Omental fat pad (tissue), 4 donors: ENCODE measurements around the gene COL23A1. TPM values are rescaled to one million over a fixed set of nuclear protein-coding genes. Genes with fewer than 3 reads are reported as not detected.

Experiments used
- ATAC-seq: fragments of 150-250 bp; one replicate; pipeline ENCODE4 v1.9.1; 2016; ENCODE audit warnings: mild to moderate bottlenecking, moderate library complexity; ENCODE audit not compliant: low FRiP score
- DNase-seq: peaks from one replicate; pipeline ENCODE4 v3.0.0-alpha.2; 2019; ENCODE audit warnings: low spot score
- total RNA-seq, 4 donors: library from RNA; depleted of rRNA; stranded (reverse); fragments of >200 nt; gene quantifications; one replicate each; pipeline ENCODE4 v1.1.0, GENCODE V29; 2016
- TF ChIP-seq, protein P1 (sequence below), 3 donors: fragments of 450-650 bp; IDR thresholded peaks; one replicate each; pipeline ENCODE4 v1.5.1; 2016 to 2017; ENCODE audit warnings: antibody characterized with exemption in 3 of 3, mild to moderate bottlenecking in 3 of 3, moderate library complexity in 2 of 3

Gene COL23A1
- total RNA-seq, 4 donors from 2014 or later: 0.12 to 1.0 (median 0.49) TPM

DNA sequence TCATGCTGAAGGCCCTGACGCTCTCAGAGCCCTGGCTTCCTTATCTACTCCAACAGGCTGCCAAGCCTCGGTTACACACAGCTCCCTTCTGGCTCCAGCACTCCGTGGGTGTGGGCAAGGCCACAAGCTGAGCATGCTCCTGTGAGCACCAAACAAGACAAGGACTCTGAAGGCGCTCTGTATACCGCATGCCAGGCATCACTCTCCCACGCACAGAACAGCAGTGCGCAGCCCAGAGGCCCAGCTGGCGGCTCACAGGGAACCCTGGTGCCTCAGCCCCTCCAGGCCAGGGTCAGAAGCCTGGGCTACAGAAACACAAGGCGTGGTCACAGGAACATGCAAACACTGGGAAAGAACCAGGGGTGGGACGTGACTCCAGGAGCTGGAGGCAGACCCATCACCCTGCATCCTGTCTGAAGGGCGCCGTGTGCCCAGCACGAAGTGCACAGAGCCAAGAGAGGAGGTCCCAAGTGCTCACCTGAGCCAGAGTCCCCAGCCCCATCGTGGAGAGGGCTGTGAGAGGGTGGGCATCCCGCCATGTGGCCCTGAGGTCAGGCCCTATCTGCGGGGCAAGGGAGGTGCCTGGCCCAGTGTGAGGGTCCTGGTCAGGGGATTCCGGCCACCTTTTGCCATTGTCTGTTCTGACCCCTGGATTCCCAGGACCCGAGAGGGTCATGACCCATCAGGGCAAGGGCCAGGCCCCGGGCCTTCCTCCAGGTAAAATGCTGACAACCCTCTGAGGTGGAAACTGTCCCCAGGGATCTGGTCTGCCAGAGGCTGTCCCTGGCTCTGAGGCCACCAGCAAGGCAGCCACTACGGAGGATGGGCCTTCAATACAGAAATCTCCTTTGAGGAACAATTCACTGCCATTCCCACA, 54.7 kb downstream of the COL23A1 start:
- peak; percentile 38 for ATAC-seq
- TF ChIP-seq, protein P1, sequence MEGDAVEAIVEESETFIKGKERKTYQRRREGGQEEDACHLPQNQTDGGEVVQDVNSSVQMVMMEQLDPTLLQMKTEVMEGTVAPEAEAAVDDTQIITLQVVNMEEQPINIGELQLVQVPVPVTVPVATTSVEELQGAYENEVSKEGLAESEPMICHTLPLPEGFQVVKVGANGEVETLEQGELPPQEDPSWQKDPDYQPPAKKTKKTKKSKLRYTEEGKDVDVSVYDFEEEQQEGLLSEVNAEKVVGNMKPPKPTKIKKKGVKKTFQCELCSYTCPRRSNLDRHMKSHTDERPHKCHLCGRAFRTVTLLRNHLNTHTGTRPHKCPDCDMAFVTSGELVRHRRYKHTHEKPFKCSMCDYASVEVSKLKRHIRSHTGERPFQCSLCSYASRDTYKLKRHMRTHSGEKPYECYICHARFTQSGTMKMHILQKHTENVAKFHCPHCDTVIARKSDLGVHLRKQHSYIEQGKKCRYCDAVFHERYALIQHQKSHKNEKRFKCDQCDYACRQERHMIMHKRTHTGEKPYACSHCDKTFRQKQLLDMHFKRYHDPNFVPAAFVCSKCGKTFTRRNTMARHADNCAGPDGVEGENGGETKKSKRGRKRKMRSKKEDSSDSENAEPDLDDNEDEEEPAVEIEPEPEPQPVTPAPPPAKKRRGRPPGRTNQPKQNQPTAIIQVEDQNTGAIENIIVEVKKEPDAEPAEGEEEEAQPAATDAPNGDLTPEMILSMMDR (IDR thresholded peaks at IDR 0.05): no peak
- no peak for DNase-seq

DNA sequence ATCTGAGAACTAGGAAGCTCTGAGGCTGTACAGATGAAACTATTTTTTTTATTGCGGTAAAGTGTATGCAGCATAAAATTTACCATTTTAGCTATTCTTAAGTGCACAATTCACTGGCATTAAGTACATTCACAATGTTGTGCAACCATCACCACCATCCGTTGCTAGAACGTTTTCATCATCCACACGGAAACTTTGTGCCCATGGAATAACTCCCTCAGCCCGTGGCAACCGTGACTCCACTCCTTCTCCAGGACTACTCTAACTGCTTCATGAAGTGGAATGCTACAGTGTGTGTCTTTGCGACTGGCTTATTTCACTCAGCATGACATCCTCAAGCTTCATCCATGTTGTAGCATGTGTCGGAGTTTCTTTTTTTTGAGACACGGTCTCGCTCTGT, 57.1 kb downstream of the COL23A1 start:
- no peak for ATAC-seq
- no peak for DNase-seq
- TF ChIP-seq, protein P1 (IDR thresholded peaks at IDR 0.05): no peak

DNA sequence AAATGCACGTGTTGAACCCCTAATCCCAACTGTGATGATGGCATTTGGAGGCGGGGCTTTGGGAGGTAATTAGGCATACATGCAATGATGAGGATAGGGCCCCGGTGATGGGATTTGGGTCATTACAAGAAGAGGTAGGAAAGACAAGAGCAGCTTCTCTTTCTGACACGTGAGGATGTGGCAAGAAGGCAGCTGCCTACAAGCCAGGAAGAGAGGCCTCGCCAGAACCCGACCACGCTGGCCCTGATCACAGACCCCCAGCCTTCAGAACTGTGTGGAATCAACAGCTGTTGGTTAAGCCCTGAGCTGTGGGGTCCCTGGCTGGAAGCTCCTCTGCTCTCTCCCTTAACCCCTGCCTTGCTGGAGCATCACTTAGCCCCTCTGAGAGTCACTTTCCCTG, 57.5 kb downstream of the COL23A1 start:
- TF ChIP-seq, protein P1 (IDR thresholded peaks at IDR 0.05): no peak
- ATAC-seq (no peak), DNase-seq (no peak)

DNA sequence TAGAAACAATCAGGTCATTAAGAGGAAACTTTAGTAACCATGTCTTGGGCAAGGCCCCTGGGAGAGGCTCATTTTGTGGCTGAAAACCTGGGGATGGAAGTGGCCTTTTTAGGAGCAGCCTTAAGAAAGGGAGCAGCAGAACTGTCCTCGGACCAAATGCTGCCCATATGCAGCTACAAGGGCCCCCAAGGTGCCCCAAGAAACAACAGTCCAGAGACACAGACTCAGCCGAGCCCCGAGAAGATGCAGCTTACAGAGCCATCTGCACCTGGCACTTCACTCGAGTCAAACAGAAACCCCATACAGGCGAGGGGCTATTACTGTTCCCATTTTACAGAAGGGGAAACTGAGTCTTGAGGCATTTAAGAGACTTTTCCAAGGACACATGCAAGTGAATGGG, 58.0 kb downstream of the COL23A1 start:
- DNase-seq: no peak
- no peak for ATAC-seq
- TF ChIP-seq, protein P1 (IDR thresholded peaks at IDR 0.05): no peak

DNA sequence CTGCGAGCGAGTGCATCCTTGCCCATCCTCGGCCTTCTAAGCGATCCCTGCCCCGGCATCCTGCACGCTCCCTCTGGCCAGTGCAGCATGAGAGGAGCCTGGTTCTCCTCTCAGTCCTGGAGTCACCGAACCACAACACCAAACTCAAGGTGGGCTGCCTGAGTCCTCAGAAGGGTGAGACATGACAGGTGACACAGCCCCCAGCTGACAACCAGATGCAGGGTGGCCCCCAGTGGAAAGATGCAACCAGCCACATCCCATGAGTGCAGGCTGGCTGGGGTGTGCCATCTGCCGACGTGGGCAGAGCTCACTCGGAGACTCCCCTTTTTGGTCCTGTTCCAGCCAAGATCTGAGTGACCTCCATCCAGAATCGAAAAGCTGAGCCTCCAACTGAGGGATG, 58.4 kb downstream of the COL23A1 start:
- no peak for ATAC-seq
- DNase-seq: no peak

DNA sequence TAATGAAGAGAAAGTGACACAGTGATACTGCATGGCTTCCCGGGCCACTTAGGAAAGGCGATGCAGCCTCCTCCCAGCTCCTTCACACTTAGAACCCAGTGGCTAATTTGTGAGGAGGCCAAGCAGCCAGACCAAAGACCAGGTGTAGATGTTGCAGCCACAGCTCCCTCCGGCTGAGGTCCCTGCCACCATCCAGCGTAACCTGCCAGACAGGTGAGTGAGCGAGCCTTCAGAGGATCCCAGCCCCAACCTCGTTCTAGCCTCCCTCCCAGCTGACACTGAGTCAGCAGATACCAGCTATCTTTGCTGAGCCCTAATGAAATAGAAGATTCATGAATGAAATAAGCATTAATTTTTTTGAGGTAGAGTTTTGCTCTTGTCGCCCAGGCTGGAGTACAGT, 59.7 kb downstream of the COL23A1 start:
- TF ChIP-seq, protein P1 (IDR thresholded peaks at IDR 0.05): no peak
- ATAC-seq (no peak), DNase-seq (no peak)

More for the DNA sequence above, 58.4 kb downstream of the COL23A1 start:
- TF ChIP-seq, protein P1 (IDR thresholded peaks at IDR 0.05): no peak

DNA sequence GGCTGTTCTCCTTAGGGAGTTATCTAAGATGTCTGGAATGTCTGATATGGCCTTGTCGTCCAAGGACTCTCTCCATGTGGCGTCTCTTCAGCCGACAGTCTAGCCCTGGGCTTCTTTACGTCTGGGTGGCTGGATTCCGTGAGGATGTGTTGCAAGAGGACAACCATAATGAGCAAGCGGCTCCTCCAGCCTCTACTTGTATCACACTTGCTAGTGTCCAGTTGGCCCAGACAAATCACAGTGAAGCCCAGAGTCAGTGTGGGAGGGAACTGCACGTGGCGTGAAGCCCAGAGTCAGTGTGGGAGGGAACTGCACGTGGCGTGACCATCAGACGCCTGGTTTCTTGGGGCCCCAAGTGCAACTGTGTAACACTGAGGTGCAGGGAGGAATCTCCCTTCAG, 61.1 kb downstream of the COL23A1 start:
- DNase-seq: no peak
- ATAC-seq: no peak
- TF ChIP-seq, protein P1 (IDR thresholded peaks at IDR 0.05): no peak
